K562 (cell line): ENCODE data around the gene RBM18. TPM values are rescaled to one million over a fixed set of nuclear protein-coding genes. Genes with fewer than 3 reads are reported as not detected.

Experiments
- ATF1 ChIP-seq, 2 experiments: fragments of 450-650 bp in 1 of 2; IDR thresholded peaks; 2 replicates each; pipeline ENCODE4 v1.6.1; 2016; ENCODE audit warnings: missing compliant biosample characterization in 1 of 2, missing genetic modification characterization in 1 of 2
- BACH1 ChIP-seq: fragments of 200-800 bp; sonication (Bioruptor generic); IDR thresholded peaks from 2 replicates; pipeline ENCODE4 v1.6.1; 2016; ENCODE audit warnings: missing genetic modification characterization, missing compliant biosample characterization
- BCOR ChIP-seq: fragments of 450-650 bp; IDR thresholded peaks from 2 replicates; pipeline ENCODE4 v1.6.1; 2016
- BRD9 ChIP-seq: fragments of 450-650 bp; IDR thresholded peaks from 2 replicates; pipeline ENCODE4 v1.6.1; 2018; ENCODE audit warnings: low read depth; ENCODE audit not compliant: partially characterized antibody
- ETV6 ChIP-seq, 3 experiments: fragments of 150-350 bp in 1 of 3; sonication (generic) in 1 of 3; formaldehyde crosslinking in 1 of 3; IDR thresholded peaks; 2 replicates each; pipeline versions ENCODE4 v1.6.1 to v1.8.0; 2014 to 2022; ENCODE audit warnings: borderline replicate concordance in 2 of 3, low read depth in 2 of 3, antibody characterized with exemption in 1 of 3, low read length in 1 of 3, mild to moderate bottlenecking in 1 of 3, missing genetic modification reagents in 1 of 3
- HMGN3 ChIP-seq: IDR thresholded peaks from 2 replicates; pipeline ENCODE4 v1.6.1; 2011; ENCODE audit warnings: borderline replicate concordance, low read depth, mild to moderate bottlenecking, mixed read lengths, low read length; ENCODE audit not compliant: insufficient read length; ENCODE audit errors: extremely low read depth
- HNRNPL ChIP-seq: fragments of 200-400 bp; formaldehyde crosslinking; IDR thresholded peaks from 2 replicates; pipeline ENCODE4 v1.6.1; 2017; ENCODE audit warnings: low read depth, mild to moderate bottlenecking, low read length
- HSF4 ChIP-seq: fragments of 250-450 bp; sonication (Bioruptor Pico); IDR thresholded peaks from 2 replicates; pipeline ENCODE4 v2.1.2; 2022; ENCODE audit warnings: mild to moderate bottlenecking, moderate library complexity, borderline replicate concordance
- KDM5B ChIP-seq: fragments of 200-600 bp; sonication (generic); IDR thresholded peaks from 2 replicates; pipeline ENCODE4 v1.6.1; 2012; ENCODE audit warnings: low read depth, mild to moderate bottlenecking, moderate library complexity, low read length, control low read depth, inconsistent platforms; ENCODE audit not compliant: insufficient replicate concordance
- NCOA6 ChIP-seq: fragments of 450-650 bp; IDR thresholded peaks from 2 replicates; pipeline ENCODE4 v1.6.1; 2017; ENCODE audit warnings: mild to moderate bottlenecking
- POLR2G ChIP-seq: fragments of 200-400 bp; formaldehyde crosslinking; IDR thresholded peaks from 2 replicates; pipeline ENCODE4 v1.6.1; 2017; ENCODE audit warnings: low read depth, mild to moderate bottlenecking, antibody characterized with exemption, low read length, moderate library complexity
- TEAD1 ChIP-seq, 2 experiments: fragments of 450-650 bp in 1 of 2; sonication (generic) in 1 of 2; formaldehyde crosslinking; IDR thresholded peaks; 2 replicates each; pipeline versions ENCODE4 v1.4.0 to v1.8.0; 2020 to 2022; ENCODE audit warnings: mild to moderate bottlenecking in 2 of 2, missing genetic modification reagents in 1 of 2
- ZKSCAN3 ChIP-seq: fragments of 250-450 bp; sonication (Bioruptor Pico); IDR thresholded peaks from 2 replicates; pipeline ENCODE4 v1.4.0; 2020
- ZNF165 ChIP-seq: fragments of 250-450 bp; sonication (Bioruptor Pico); IDR thresholded peaks from 2 replicates; pipeline ENCODE4 v1.4.0; 2020; ENCODE audit warnings: borderline replicate concordance
- ZNF197 ChIP-seq: fragments of 200-800 bp; sonication (Bioruptor generic); IDR thresholded peaks from 2 replicates; pipeline ENCODE4 v1.6.1; 2016; ENCODE audit warnings: low read depth, missing genetic modification characterization, missing compliant biosample characterization
- ZNF239 ChIP-seq: fragments of 250-450 bp; sonication (Bioruptor Pico); IDR thresholded peaks from 2 replicates; pipeline ENCODE4 v1.4.0; 2020; ENCODE audit warnings: mild to moderate bottlenecking
- ZNF384 ChIP-seq: IDR thresholded peaks from 2 replicates; pipeline ENCODE4 v1.6.1; 2012; ENCODE audit warnings: low read depth, low read length, improper control_type of control experiment
- ZNF644 ChIP-seq: fragments of 200-800 bp; sonication (Bioruptor generic); IDR thresholded peaks from 2 replicates; pipeline ENCODE4 v1.6.1; 2016; ENCODE audit warnings: low read depth, missing genetic modification characterization, missing compliant biosample characterization
- ZNF707 ChIP-seq: fragments of 250-450 bp; sonication (Bioruptor Pico); conservative IDR thresholded peaks from 2 replicates; pipeline ENCODE4 v1.8.0; 2022; ENCODE audit warnings: inconsistent platforms, mild to moderate bottlenecking, moderate library complexity
- polyA plus RNA-seq, 8 experiments: library from polyadenylated mRNA; depleted of rRNA in 4 of 8; stranded (reverse) in 5 of 8; unstranded in 3 of 8; fragments of >200 nt; fragmentation: Nextera tagmentation in 2 of 8; fragmentation: Illumina TruSeq in 1 of 8; extraction: Ambion mirVana in 2 of 8; extraction: Trizol in 1 of 8; gene quantifications; 2 replicates each; pipeline versions ENCODE4 v1.2.1 to v1.2.3, GENCODE V29; 2011 to 2014; ENCODE audit warnings: inconsistent platforms in 1 of 8, missing spikeins in 1 of 8
- total RNA-seq, 7 experiments: library from RNA; depleted of rRNA in 6 of 7; stranded (reverse); fragments of >200 nt in 6 of 7; fragmentation: Illumina TruSeq in 2 of 7; extraction: Trizol in 2 of 7; gene quantifications; 2 replicates each; pipeline versions ENCODE4 v1.2.1 to v1.2.3, GENCODE V29; 2011 to 2021; ENCODE audit warnings: low replicate concordance in 1 of 7
- TF ChIP-seq, protein P1 (sequence below), 2 experiments: fragments of 450-650 bp; IDR thresholded peaks; 2 replicates each; pipeline ENCODE4 v1.6.1; 2018; ENCODE audit warnings: mild to moderate bottlenecking in 2 of 2, low read depth in 1 of 2; ENCODE audit not compliant: partially characterized antibody in 2 of 2
- TF ChIP-seq, protein P2 (sequence below): fragments of 250-450 bp; sonication (Bioruptor Pico); IDR thresholded peaks from 2 replicates; pipeline ENCODE4 v1.5.0; 2020; ENCODE audit warnings: mild to moderate bottlenecking, borderline replicate concordance

RBM18 gene
- total and polyA plus RNA-seq, 9 of the 15 experiments (the other 6 are each of a cell fraction or from before 2014, with no cell fraction given) = 7.9 to 86.3 (median 34.0) TPM

DNA sequence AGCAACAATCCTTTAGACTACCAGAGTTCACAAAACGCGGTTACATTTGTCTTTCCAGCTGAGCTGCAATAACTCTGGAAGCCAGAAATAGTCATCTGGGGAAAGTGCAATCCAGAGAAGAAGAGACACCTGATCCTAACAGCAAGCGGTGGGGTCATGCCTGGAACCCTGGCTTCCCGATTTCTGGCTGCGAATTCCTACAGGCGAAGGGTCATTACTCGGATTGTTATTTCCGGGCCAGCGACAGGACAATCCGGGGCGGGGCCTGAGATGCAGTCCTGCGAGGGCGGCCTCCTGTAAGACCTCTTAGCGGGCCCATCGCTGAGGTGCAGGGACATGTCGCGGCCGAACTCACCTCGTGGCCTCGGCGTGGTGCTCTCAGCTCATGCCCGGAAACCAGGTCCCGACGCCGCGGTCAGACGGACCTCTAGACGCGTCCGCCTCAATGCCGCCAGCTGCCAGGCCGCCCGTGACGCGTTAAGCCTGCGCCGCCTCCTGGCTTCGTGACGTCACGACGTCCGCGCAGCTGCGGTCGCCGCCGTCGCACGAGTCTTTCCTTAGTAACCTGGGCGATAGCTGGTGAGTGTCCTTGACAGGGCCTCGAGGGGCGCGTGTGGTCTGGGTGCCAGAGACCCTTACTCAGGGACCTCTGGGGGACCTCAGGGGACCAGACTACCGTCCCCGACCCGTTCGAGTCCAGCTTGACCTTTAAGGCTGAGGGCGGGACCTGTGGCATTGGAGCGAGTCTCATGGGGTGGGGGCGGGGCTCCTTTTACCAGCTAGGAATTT, at the start of gene RBM18, which contains the start of gene MRRF (continued):
- TF ChIP-seq, protein P1, sequence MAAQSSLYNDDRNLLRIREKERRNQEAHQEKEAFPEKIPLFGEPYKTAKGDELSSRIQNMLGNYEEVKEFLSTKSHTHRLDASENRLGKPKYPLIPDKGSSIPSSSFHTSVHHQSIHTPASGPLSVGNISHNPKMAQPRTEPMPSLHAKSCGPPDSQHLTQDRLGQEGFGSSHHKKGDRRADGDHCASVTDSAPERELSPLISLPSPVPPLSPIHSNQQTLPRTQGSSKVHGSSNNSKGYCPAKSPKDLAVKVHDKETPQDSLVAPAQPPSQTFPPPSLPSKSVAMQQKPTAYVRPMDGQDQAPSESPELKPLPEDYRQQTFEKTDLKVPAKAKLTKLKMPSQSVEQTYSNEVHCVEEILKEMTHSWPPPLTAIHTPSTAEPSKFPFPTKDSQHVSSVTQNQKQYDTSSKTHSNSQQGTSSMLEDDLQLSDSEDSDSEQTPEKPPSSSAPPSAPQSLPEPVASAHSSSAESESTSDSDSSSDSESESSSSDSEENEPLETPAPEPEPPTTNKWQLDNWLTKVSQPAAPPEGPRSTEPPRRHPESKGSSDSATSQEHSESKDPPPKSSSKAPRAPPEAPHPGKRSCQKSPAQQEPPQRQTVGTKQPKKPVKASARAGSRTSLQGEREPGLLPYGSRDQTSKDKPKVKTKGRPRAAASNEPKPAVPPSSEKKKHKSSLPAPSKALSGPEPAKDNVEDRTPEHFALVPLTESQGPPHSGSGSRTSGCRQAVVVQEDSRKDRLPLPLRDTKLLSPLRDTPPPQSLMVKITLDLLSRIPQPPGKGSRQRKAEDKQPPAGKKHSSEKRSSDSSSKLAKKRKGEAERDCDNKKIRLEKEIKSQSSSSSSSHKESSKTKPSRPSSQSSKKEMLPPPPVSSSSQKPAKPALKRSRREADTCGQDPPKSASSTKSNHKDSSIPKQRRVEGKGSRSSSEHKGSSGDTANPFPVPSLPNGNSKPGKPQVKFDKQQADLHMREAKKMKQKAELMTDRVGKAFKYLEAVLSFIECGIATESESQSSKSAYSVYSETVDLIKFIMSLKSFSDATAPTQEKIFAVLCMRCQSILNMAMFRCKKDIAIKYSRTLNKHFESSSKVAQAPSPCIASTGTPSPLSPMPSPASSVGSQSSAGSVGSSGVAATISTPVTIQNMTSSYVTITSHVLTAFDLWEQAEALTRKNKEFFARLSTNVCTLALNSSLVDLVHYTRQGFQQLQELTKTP (IDR thresholded peaks at IDR 0.05; ENCODE audit: low read depth in 1 of 2, partially characterized antibody in 2 of 2) = no peak
- TF ChIP-seq ZKSCAN3 (CRISPR knock-in tag) (no peak), HSF4 (CRISPR knock-in tag) (no peak), TEAD1 (CRISPR knock-in tag; IDR thresholded peaks at IDR 0.05) (peak in 1 of 2 experiments; percentile 85; a peak in 2 of 4 replicates), ZNF197 (CRISPR knock-in tag) (no peak), ZNF384 (no peak), ATF1 (CRISPR knock-in tag; IDR thresholded peaks at IDR 0.05) (peak; percentile 99), ATF1 (tag; IDR thresholded peaks at IDR 0.05) (peak; percentile 100), ZNF707 (CRISPR knock-in tag) (no peak), ETV6 (IDR thresholded peaks at IDR 0.05; ENCODE audit: borderline replicate concordance in 1 of 2, low read depth in 2 of 2, low read length in 1 of 2) (no peak), ETV6 (CRISPR knock-in tag; IDR thresholded peaks at IDR 0.05; ENCODE audit: borderline replicate concordance) (0 out of 2 replicates have a peak, but pooled peaks have one; percentile 17), KDM5B (peak; percentile 66), HNRNPL (no peak), ZNF239 (CRISPR knock-in tag) (no peak), POLR2G (peak; percentile 95), BCOR (no peak), ZNF644 (no peak), HMGN3 (peak; percentile 72), BACH1 (tag) (no peak), NCOA6 (no peak; the same call in 1 of the 2 replicates), ZNF165 (CRISPR knock-in tag) (no peak), BRD9 (no peak)
- TF ChIP-seq, protein P2, sequence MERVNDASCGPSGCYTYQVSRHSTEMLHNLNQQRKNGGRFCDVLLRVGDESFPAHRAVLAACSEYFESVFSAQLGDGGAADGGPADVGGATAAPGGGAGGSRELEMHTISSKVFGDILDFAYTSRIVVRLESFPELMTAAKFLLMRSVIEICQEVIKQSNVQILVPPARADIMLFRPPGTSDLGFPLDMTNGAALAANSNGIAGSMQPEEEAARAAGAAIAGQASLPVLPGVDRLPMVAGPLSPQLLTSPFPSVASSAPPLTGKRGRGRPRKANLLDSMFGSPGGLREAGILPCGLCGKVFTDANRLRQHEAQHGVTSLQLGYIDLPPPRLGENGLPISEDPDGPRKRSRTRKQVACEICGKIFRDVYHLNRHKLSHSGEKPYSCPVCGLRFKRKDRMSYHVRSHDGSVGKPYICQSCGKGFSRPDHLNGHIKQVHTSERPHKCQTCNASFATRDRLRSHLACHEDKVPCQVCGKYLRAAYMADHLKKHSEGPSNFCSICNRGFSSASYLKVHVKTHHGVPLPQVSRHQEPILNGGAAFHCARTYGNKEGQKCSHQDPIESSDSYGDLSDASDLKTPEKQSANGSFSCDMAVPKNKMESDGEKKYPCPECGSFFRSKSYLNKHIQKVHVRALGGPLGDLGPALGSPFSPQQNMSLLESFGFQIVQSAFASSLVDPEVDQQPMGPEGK (CRISPR knock-in tag) = no peak
